GM12872 (cell line): ENCODE measurements around the gene CHAC1.

Experiments used
- CTCF ChIP-seq: IDR thresholded peaks from 3 replicates; pipeline ENCODE4 v1.5.1; 2011; ENCODE audit warnings: low read depth, mild to moderate bottlenecking, low read length, moderate library complexity; ENCODE audit not compliant: insufficient read depth

The CHAC1 gene

GRCh38 chr15:40911141-40911540 is 42.1 kb upstream of the CHAC1 start:
- no peak for TF ChIP-seq CTCF

GRCh38 chr15:40911693-40912092 is 41.6 kb upstream of the CHAC1 start:
- no peak for TF ChIP-seq CTCF

GRCh38 chr15:40912478-40912877 is 40.8 kb upstream of the CHAC1 start:
- no peak for TF ChIP-seq CTCF

GRCh38 chr15:40914013-40914412 is 39.3 kb upstream of the CHAC1 start:
- no peak for TF ChIP-seq CTCF

- TF ChIP-seq CTCF = peak; percentile 66
These were observed 38.8 kb upstream of the CHAC1 start for GRCh38 chr15:40914486-40914885.

- no peak for TF ChIP-seq CTCF
These were observed 38.1 kb upstream of the CHAC1 start for GRCh38 chr15:40915116-40915661.

- TF ChIP-seq CTCF = no peak
These were observed 37.6 kb upstream of the CHAC1 start for GRCh38 chr15:40915679-40916078.
